Endometrial microvascular endothelial cells (primary cell): ENCODE data around the gene SIGLEC9. TPM values are rescaled to one million over a fixed set of nuclear protein-coding genes. Genes with fewer than 3 reads are reported as not detected.

ENCODE experiments used
- in situ Hi-C: cut with HindIII; loops from 2 replicates; pipeline ENCODE4 v1.10.0; 2017; ENCODE audit warnings: low sequenced_read_pairs, low pct_unique_long_range_greater_than_20kb; ENCODE audit errors: inconsistent ontology term
- total RNA-seq: library from RNA; depleted of rRNA; stranded (reverse); fragments of >200 nt; gene quantifications from one replicate; pipeline ENCODE4 v1.2.3, GENCODE V29; 2015; ENCODE audit errors: inconsistent ontology term

SIGLEC9 gene
- total RNA-seq, 1 donor from 2014 or later: not detected

DNA sequence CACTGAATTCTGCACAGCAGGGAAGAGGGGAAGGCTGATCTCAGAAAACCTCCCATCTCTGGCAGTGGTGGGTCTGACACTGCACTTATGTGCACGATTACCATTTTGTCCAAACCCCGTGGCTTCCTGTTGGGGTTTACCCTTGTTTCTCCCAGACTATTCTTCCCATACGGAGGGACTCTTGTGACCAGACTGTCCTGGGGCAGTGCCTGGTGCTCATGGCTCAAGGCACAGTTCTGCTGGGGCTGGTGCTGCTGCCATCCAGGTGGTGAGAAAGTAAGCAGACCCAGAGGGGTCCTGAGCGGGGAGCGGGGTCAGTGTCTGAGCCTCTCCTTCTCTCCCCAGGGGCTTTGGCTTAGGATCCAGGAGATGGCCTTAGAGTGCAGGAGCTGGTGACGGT is 5.1 kb upstream of the SIGLEC9 start:
- in situ Hi-C loops: no loop called here

DNA sequence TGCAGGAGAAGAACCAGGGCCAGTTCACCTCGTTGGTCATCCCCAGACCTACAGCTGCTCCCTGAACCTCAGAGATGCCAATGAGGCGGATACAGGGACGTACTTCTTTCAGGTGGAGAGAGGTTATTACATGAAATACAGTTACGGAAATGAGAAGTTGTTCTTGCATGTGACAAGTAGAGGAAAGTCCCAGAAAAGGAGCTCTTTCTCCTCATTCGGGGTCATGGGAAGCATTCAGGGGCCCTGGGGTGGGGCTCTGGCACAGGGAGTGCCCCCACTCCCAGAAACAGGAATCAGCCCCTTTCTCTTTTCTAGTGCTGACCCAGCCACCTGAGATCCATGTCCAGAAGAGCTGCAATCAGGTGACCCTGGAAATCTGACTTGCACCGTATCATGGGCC is 4.5 kb upstream of the SIGLEC9 start:
- in situ Hi-C loops: no loop called here

GRCh38 chr19:51121257-51121656 is 3.4 kb upstream of the SIGLEC9 start:
- in situ Hi-C loops: no loop called here

GRCh38 chr19:51122112-51122981 is 2.4 kb upstream of the SIGLEC9 start:
- in situ Hi-C loops: no loop called here

GRCh38 chr19:51123381-51123800 is 1.3 kb upstream of the SIGLEC9 start:
- in situ Hi-C loops: no loop called here

DNA sequence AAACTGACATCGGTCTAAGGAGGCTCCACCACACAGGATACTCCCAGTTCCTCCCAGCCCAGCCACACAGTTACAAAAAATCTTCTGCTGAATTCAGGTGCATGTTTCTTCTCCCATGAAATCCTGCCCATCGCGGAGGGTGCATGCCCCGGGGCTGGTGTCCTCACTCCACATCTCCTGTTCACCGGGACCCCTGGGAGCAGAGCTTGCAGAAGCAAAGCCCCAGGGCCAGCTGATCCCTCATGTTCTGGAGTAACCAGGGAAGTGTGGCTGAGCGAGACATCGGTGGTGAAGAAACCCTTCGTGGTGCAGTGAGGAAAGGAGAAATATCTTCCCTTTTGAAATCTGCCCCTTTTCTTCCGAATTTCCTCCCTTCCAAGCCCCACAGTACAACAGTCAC is 904 bp upstream of the SIGLEC9 start:
- in situ Hi-C loops: no loop called here

DNA sequence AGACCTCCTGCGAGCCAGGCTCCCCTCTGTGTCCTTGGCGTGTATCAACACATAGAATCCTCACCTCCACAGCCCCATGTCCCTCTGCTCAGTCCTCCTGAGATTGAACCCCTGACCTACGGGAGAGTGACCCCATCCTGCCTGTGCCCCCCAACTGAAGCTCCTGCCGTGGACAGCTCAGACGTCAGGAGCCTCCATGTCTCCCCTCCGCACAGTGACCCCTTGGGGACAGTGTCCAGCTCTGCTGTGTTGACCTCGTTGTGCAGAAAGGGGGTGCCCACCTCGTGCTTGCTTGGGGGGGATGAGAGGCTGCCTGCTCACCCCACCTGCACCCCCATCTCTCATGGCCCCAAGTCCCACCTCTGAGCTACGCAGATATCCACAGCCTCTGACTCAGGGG is 490 bp upstream of the SIGLEC9 start:
- in situ Hi-C loops: no loop called here

GRCh38 chr19:51125421-51126075 is 842 bp downstream of the SIGLEC9 start:
- in situ Hi-C loops: no loop called here

GRCh38 chr19:51127032-51127431 is 2.3 kb downstream of the SIGLEC9 start:
- in situ Hi-C loops: no loop called here

DNA sequence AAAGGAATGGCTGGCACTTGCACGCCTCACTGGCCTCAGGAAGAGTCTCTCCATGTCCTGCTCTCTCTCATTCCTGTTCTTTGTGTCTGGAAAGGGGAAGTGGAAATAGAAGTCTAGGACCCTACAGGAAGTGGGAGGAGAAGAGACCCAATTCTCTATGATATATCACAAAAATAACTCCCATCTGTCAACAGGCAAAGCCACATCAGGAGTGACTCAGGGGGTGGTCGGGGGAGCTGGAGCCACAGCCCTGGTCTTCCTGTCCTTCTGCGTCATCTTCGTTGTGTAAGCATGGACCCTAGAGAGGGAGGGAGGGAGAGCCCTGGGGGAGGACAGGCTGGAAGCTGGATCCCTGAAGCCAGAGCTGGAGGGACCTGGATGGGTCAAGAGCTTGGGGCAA is 3.0 kb downstream of the SIGLEC9 start:
- in situ Hi-C loops: no loop called here

DNA sequence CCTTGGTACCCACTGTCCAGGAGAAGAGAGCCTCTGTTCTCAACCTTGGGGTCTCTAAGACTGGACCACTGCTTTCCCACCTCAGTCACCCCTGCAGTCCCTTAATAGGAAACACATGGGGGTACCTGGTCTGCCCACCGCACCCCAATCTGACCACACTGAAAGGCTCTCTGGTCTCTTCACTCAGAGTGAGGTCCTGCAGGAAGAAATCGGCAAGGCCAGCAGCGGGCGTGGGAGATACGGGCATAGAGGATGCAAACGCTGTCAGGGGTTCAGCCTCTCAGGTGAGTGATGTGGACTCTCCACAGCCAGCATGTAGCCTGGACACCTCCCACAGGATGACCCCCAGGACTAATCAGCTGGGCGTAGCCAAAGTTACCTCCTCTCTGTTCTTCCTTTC is 3.5 kb downstream of the SIGLEC9 start:
- in situ Hi-C loops: no loop called here

DNA sequence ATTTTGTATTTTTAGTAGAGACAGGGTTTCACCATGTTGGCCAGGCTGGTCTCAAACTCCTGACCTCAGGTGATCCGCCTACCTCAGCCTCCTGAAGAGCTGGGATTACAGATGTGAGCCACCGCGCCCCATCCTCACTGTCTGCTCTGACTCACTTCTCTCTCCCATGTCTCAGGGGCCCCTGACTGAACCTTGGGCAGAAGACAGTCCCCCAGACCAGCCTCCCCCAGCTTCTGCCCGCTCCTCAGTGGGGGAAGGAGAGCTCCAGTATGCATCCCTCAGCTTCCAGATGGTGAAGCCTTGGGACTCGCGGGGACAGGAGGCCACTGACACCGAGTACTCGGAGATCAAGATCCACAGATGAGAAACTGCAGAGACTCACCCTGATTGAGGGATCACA is 5.0 kb downstream of the SIGLEC9 start:
- in situ Hi-C loops: no loop called here

DNA sequence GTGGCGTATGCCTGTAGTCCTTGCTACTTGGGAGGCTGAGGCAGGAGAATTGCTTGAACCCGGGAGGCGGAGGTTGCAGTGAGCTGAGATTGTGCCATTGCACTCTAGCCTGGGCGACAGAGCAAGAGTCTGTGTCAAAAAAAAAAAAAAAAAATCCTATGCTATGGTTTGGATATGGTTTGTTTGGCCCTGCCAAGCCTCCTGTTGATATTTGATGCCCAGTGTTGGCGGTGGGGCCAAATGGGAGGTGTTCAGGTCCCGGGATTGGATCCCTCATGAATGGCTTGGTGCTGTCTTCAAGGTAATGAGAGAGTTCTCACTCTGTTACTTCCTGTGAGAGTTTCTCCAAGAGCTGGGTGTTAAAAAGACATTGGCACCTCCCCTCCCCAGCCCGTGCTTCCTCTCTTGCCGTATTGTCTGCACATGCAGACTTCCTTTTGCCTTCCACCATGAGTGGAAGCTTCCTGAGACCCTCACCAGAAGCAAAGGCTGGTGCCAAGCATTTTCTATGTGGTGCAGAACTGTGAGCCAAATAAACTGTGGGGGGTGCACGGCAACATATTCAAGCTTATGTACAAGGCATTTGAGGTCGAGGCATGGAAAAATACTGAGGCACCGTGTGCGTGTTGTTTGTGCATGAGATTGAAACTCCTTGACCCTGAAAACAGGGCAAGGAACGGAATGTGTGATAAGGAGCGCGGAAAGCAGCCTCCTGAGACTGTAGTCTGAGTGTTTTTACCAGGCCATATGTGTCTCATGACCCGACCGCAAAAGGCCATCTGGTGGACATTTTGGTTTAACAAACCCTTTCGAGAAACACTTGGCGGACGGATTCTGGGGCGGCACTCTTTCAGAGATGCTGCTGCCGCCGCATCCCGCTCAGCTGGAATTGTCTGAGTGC is 7.3 kb downstream of the SIGLEC9 start:
- in situ Hi-C loops: no loop called here

- in situ Hi-C loops: no loop called here
Observed at GRCh38 chr19:51135004-51135403, 10.3 kb downstream of the SIGLEC9 start.

DNA sequence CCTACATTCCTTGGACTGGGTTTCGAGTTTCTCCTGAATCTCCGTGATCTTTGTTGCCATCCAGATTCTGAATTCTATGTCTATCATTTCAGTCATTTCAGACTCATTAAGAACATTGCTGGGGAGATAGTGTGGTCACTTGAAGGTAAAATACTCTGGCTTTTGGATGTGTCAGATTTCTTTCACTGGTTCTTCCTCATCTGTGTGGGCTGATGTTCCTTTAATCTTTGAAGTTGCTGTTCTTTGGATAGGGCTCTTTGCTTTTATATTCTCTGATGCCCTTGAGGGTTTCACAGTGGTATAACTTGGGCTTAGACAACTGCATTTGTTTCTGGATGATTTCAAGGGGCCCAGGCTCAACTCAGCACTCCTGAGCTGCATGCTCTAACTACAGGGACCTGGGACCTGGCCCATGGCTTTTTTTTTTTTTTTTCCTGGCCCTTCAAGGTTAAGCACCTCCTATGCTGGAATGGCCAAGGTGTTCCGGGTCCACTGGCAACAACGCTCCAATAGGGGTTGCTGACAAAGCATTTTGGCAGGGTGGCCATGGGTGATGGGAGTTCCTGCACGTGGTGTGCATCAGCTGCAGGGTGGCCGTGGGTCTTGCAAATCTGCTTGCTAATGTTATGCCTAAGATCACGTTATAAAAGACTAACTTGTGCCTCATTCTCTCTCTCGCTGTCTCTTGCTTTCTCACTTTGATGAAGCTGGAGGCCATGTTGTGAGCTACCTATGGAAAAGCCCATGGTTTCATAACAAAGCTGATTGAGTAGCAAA is 11.5 kb downstream of the SIGLEC9 start:
- in situ Hi-C loops: no loop called here

DNA sequence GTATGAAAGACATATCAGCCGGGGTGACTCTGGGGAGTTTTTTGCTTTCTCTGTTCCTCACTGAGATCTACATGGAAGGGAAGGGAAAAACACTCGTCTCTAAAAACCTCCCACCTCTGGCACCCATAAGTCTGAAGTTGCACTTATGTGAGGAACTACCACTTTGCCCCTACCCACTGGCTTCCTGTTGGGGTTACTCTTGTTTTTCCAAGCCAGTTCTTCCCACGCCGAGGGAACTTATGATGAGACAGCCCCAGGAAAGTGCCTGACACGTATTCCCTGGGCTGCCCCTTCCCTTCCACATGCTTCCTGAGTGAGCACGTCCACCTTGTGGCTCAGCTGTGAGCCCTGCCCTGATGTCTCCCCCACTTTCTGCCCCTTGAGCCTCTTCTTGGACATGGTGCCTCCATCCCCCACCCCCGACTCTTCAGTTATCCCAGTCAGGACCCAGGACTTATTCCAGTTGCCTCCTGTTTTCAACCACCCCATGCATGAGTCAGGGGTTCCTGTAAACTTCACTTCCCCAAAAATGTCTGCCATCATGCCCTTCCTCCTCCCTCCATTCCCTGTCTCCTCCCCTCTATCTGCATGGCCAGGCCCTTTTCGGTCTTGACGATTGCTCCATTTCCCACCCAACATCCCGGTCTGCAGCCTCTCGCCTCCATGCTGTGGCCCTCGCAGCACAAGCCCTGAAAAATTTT is 12.3 kb downstream of the SIGLEC9 start:
- in situ Hi-C loops: no loop called here

- in situ Hi-C loops: no loop called here
Observed at GRCh38 chr19:51137792-51138425, 13.2 kb downstream of the SIGLEC9 start.

GRCh38 chr19:51138549-51138979 is 13.9 kb downstream of the SIGLEC9 start:
- in situ Hi-C loops: no loop called here
